Activated T-helper 17 cell treated with anti-CD3 and anti-CD28 coated beads, Interleukin-2, amount 50 U/mL, for 72 hours (primary cell): Measurements from ENCODE around the gene ZNRD2. TPM values are rescaled to one million over a fixed set of nuclear protein-coding genes. Genes with fewer than 3 reads are reported as not detected.
A peak's percentile ranks its signal among the peaks of the same experiment; 100 is the strongest.

ENCODE experiments used
- ATAC-seq: fragments of 150-1000 bp; cut with Tn5 transposase; replicated peaks from 2 replicates; pipeline ENCODE4 v1.10.0; 2021; ENCODE audit warnings: mild to moderate bottlenecking, moderate library complexity
- H3K27ac Mint-ChIP-seq: one replicate; pipeline ENCODE4 v1.8.0; 2022; ENCODE audit warnings: mixed read lengths
- H3K27me3 Mint-ChIP-seq: one replicate; pipeline ENCODE4 v1.8.0; 2022; ENCODE audit warnings: mixed read lengths
- H3K36me3 Mint-ChIP-seq: one replicate; pipeline ENCODE4 v1.8.0; 2022; ENCODE audit warnings: low read depth, mild to moderate bottlenecking, mixed read lengths
- H3K4me1 Mint-ChIP-seq: one replicate; pipeline ENCODE4 v1.8.0; 2022; ENCODE audit warnings: mixed read lengths
- H3K4me3 Mint-ChIP-seq: one replicate; pipeline ENCODE4 v1.8.0; 2022; ENCODE audit warnings: mild to moderate bottlenecking, mixed read lengths
- H3K9me3 Mint-ChIP-seq: one replicate; pipeline ENCODE4 v1.8.0; 2022; ENCODE audit warnings: mixed read lengths
- total RNA-seq, 2 donors: library from RNA; stranded (reverse); gene quantifications; one replicate each; pipeline ENCODE4 v1.2.3, GENCODE V29; 2022

Gene ZNRD2
- total RNA-seq, 2 donors from 2014 or later: 30.3 to 49.4 TPM

DNA sequence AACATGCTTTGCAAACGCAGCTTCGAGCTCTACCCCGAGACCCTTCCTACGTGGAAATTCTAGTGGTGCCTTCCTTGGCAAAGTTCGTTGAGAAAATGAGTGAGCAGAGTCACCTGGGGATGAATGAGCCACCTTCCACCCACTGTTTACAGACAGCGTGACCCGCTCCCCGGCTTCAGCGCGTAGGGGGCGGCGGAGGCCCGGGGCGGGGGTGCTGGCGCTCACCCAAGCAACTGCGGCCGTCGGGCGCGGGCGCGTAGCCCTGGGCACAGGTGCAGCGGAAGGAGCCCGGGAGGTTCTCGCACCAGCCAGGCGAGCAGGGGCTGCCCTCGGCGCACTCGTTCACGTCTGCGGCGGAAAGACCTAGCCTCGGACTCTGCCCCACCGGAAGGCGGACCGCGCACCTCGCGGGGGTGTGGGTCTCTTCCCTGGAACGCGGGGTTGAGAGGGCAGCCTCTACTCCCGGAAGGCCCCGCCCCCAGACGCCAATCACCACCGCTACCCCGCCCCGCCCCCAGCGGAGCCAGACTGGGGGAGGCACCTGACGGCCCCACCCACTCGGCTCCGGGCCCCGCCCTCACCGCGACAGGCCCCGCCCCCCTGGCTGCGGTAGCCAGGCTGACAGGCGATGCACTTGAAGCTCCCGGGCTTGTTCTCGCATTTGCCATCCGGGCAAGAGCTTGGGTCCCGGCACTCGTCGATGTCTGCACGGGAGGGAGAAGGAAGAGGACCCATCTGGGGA is 23.9 kb upstream of the ZNRD2 start:
- H3K4me1 Mint-ChIP-seq: peaks cover 37% of the 10 kb centered on the region
- no peaks in the 10 kb centered on the region for H3K27me3 Mint-ChIP-seq
- ATAC-seq: peak; percentile 90
- H3K9me3 Mint-ChIP-seq: no peaks in the 10 kb centered on the region
- H3K4me3 Mint-ChIP-seq: peak overlapping the region; percentile 85
- H3K36me3 Mint-ChIP-seq: peaks cover 81% of the 10 kb centered on the region
- H3K27ac Mint-ChIP-seq: peak overlapping the region; percentile 84

DNA sequence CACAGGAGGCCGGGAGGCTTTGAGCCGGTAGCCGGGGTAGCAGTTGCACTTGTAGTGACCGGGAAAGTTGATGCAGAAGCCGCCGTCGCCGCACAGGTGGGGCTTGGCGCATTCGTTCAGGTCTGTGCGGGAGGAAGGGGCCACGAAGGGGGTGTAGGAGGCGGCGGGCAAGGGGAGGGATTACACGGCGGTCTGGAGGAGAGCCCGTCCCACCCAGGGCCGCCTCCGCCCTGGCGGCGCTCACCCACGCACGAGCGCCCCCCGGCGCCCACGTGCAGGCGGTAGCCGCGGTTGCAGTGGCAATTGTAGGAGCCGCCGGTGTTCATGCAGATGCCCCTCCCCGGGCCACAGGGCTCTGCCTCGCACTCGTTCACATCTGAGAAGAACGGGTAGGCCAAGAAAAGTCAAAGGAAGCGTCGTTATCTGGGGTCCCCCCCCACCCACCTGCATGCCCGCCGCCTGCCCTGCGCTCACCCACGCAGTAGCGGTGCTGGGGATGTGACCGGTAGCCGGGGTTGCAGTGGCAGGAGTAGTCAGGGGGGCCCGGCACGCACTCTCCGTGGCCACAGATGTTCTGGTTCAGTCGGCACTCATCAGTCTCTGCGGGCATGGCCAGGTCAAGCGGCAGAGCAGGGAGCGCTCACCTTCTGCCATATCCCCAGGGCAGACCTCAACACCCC is 22.7 kb upstream of the ZNRD2 start:
- Mint-ChIP-seq H3K27me3 (no peaks in the 10 kb centered on the region), H3K9me3 (no peaks in the 10 kb centered on the region), H3K4me1 (peaks cover 42% of the 10 kb centered on the region), H3K4me3 (peak overlapping the region; percentile 85), H3K36me3 (peaks cover 84% of the 10 kb centered on the region), H3K27ac (peak overlapping the region; percentile 31)
- ATAC-seq: no peak

GRCh38 chr11:65548395-65548794 is 21.9 kb upstream of the ZNRD2 start:
- Mint-ChIP-seq H3K9me3 (no peaks in the 10 kb centered on the region), H3K27me3 (no peaks in the 10 kb centered on the region), H3K27ac (peak overlapping the region; percentile 31), H3K4me3 (peak overlapping the region; percentile 85), H3K4me1 (peaks cover 43% of the 10 kb centered on the region), H3K36me3 (peaks cover 82% of the 10 kb centered on the region)
- no peak for ATAC-seq

- H3K4me3 Mint-ChIP-seq: no peak overlapping the region
- peaks cover 75% of the 10 kb centered on the region for H3K36me3 Mint-ChIP-seq
- no peaks in the 10 kb centered on the region for H3K9me3 Mint-ChIP-seq
- H3K27me3 Mint-ChIP-seq: no peaks in the 10 kb centered on the region
- H3K27ac Mint-ChIP-seq: no peak overlapping the region
- H3K4me1 Mint-ChIP-seq: peaks cover 43% of the 10 kb centered on the region
- ATAC-seq: no peak
Observed at GRCh38 chr11:65549096-65549495, 21.2 kb upstream of the ZNRD2 start.

DNA sequence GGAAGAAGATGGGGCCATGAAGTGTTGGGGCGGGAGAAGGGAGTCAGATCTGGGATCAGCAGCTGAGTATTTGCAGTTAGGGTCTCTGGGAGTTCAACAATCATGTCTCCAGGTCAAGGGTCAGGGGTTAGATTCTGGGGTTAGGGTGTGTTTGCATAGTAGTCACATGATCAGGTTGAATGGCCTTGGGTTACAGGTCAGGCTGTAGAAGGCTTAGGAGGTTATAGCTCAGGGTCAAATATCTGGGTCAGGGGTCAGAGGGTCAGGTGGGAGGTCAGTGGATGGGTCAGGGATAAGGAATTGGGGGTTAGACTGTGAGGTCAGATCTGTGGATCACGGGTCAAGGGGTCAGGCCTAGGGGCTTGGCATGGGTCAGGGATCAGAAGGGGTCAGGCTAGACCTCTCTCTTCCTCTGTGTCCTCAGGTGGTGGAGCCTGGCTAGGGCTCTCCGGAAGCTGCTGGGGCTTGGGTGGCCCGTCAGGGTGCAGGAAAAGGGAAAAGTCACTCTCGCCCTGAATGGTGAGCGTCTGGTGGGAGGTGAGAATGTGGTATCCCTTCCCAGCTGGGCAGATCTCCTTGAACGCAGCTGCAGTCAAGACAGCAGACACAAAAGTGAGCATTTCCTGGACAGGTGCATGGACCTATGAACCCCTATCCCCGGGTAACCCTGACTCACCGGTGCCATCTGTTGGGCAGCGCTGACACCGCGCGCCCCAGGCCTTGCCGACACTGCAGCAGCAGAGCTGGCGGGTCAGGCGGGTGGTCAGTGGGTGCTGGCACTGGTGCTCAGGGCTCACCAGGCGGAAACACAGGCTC is 18.5 kb upstream of the ZNRD2 start:
- peaks cover 53% of the 10 kb centered on the region for H3K4me1 Mint-ChIP-seq
- peak overlapping the region; percentile 42 for H3K4me3 Mint-ChIP-seq
- no peaks in the 10 kb centered on the region for H3K27me3 Mint-ChIP-seq
- H3K27ac Mint-ChIP-seq: peak overlapping the region; percentile 20
- ATAC-seq: peak; percentile 46
- H3K36me3 Mint-ChIP-seq: peaks cover 60% of the 10 kb centered on the region
- H3K9me3 Mint-ChIP-seq: no peaks in the 10 kb centered on the region

DNA sequence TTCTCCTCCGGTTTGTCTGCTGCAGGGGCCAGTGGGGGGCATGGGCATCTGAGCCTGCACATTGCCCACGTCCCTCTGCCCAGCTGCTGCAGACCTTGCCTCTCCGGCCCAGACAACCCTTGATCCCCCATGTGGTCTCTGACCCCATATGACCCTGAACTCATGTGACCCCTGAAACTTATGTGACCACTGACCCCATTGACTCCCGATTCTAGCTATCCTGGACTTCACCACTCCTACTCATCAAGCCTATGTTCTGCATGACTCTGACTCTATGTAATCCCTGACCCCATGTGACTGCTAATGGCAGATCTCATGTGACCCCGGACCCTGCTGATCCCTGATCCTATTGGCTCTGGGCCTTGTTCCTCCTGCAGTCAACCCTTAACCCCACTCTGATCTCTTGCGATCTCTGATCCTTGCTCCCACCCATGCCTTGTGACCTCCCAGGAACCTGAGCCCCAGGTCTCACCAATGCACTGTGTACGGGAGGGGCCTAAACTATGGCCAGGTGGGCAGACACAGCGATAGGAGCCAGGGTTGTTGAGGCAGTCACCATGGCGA is 17.8 kb upstream of the ZNRD2 start:
- H3K4me1 Mint-ChIP-seq: peaks cover 53% of the 10 kb centered on the region
- H3K27ac Mint-ChIP-seq: peak overlapping the region; percentile 20
- no peaks in the 10 kb centered on the region for H3K9me3 Mint-ChIP-seq
- peaks cover 58% of the 10 kb centered on the region for H3K36me3 Mint-ChIP-seq
- H3K4me3 Mint-ChIP-seq: peak overlapping the region; percentile 42
- no peak for ATAC-seq
- no peaks in the 10 kb centered on the region for H3K27me3 Mint-ChIP-seq

DNA sequence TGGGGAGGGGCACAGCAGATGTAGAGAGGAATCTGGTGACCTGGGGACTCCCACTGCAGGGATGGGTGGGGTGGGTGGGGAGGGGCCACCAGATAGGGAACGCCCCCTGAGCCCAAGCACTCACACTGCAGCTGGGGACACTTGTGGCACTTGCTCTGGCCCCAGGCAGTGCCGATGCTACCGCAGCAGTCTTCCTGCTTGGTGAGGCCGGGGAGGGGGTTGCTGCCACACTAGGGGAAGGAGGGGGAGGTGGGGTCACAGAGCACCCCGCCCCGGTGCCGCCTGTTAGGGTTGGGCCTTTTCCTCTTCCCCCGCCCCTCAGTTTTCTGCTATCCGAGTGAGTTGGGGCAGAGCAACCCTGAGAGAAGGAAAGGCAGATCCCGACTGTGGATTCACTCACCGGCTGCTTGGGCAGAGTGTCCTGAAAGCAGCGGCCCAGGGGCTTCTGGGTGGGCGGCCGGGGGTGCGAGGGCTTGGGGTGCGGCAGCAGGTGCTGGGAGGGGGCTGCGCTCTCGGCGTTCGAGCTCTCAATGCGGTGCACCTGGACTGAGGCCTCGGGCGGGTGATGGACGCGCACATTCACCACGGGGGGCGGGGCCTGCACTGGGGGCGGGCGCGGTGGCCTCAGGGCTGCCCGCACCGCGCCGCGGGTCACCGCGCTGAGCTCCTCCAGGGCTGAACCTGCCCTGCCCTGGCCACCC is 16.8 kb upstream of the ZNRD2 start:
- Mint-ChIP-seq H3K4me1 (peaks cover 46% of the 10 kb centered on the region), H3K36me3 (peaks cover 52% of the 10 kb centered on the region), H3K4me3 (peak overlapping the region; percentile 30), H3K9me3 (no peaks in the 10 kb centered on the region), H3K27me3 (no peaks in the 10 kb centered on the region), H3K27ac (no peak overlapping the region)
- peak; percentile 32 for ATAC-seq

GRCh38 chr11:65554057-65554818 is 16.0 kb upstream of the ZNRD2 start:
- H3K9me3 Mint-ChIP-seq: no peaks in the 10 kb centered on the region
- peak overlapping the region; percentile 75 for H3K27ac Mint-ChIP-seq
- H3K27me3 Mint-ChIP-seq: no peaks in the 10 kb centered on the region
- peak overlapping the region; percentile 82 for H3K4me3 Mint-ChIP-seq
- ATAC-seq: no peak
- peaks cover 44% of the 10 kb centered on the region for H3K36me3 Mint-ChIP-seq
- peaks cover 45% of the 10 kb centered on the region for H3K4me1 Mint-ChIP-seq

GRCh38 chr11:65554842-65555430 is 15.3 kb upstream of the ZNRD2 start:
- no peak for ATAC-seq
- Mint-ChIP-seq H3K27me3 (no peaks in the 10 kb centered on the region), H3K36me3 (peaks cover 37% of the 10 kb centered on the region), H3K4me3 (peak overlapping the region; percentile 82), H3K9me3 (no peaks in the 10 kb centered on the region), H3K4me1 (peaks cover 50% of the 10 kb centered on the region), H3K27ac (peak overlapping the region; percentile 75)

GRCh38 chr11:65555693-65556231 is 14.5 kb upstream of the ZNRD2 start:
- H3K36me3 Mint-ChIP-seq: peaks cover 29% of the 10 kb centered on the region
- no peaks in the 10 kb centered on the region for H3K27me3 Mint-ChIP-seq
- peaks cover 58% of the 10 kb centered on the region for H3K4me1 Mint-ChIP-seq
- peak overlapping the region; percentile 75 for H3K27ac Mint-ChIP-seq
- H3K9me3 Mint-ChIP-seq: no peaks in the 10 kb centered on the region
- peak; percentile 52 for ATAC-seq
- peak overlapping the region; percentile 82 for H3K4me3 Mint-ChIP-seq

DNA sequence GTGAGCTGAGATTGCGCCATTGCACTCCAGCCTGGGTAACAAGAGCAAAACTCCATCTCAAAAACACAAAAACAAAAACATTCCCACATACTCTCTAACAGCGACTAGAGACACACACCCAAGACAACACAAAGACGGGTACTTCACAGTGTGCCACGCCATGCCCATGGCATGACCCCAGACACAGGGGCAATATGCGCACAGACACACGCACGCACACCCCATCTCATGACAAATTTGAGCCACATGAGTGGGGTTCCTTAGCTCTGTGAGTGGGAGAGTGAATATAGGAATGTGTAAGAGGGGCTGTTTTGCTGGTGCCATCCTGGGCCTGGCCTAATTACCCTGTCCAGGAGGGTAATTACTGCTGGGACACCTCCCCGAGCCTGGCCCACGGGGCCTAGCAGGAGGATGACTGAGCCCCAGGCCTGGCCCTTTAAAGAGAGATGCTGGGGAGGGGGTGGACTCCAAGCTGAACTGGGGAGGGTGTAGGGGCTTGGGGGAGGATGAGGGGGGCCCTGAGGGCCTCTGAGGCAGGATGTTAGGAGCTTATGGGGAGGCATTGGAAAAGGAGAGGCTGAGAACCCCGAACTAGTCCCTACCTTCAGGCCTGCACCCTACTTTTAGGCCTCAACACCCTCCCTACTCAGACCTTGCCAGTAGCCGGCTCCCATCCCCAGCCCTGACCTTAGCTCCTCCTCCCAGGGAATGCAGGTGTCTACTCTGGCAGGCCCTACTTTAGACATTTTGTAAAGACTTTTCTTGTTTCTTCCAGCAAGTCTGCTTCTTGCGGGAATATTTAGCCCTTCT is 13.6 kb upstream of the ZNRD2 start:
- peak overlapping the region; percentile 75 for H3K27ac Mint-ChIP-seq
- no peak for ATAC-seq
- H3K4me3 Mint-ChIP-seq: peak overlapping the region; percentile 82
- H3K36me3 Mint-ChIP-seq: peaks cover 22% of the 10 kb centered on the region
- no peaks in the 10 kb centered on the region for H3K27me3 Mint-ChIP-seq
- no peaks in the 10 kb centered on the region for H3K9me3 Mint-ChIP-seq
- peaks cover 55% of the 10 kb centered on the region for H3K4me1 Mint-ChIP-seq

DNA sequence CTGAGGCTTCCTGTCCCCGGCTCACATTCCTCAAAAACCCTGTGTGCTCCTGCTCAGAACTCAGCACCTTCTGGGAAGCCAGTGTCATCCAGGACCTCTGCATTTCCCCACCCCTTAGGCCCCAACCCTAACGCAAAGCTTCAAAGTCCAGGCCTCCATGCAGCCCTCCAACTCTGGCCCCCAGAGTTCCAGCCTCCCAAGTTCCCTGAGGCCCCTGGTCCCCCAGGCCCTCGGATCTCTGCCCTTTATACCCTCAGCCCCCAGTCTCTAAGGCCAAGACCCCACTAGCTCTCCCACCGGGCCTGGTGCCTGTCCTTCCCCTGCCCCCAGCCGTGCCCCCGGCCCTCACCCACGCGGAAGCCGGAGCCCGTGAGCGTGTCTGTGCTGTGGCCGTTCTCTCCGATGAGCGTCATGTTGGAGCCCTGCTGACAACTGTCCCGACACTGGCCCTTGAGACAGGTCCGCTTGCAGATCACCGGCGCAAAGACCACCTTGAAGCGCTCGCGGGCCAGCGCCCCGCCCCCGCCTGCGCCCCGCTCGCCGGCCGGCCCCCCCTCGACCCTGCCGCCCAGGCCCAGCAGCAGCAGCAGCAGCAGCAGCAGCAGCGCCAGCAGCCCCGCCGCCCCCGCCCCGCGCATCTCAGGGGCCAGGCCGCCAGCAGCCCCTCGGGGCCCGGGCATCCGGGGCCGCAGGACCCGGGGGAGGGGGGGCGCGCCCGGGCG is 12.8 kb upstream of the ZNRD2 start:
- peak overlapping the region; percentile 75 for H3K27ac Mint-ChIP-seq
- ATAC-seq: peak; percentile 5
- peaks cover 14% of the 10 kb centered on the region for H3K36me3 Mint-ChIP-seq
- peak overlapping the region; percentile 82 for H3K4me3 Mint-ChIP-seq
- peaks cover 52% of the 10 kb centered on the region for H3K4me1 Mint-ChIP-seq
- no peaks in the 10 kb centered on the region for H3K27me3 Mint-ChIP-seq
- no peaks in the 10 kb centered on the region for H3K9me3 Mint-ChIP-seq
